ENCODE results near the gene FOXN1. TPM values are rescaled to one million over a fixed set of nuclear protein-coding genes. Genes with fewer than 3 reads are reported as not detected.

The FOXN1 gene
- total and polyA plus RNA-seq, 4 donors, result not detected

- Histone ChIP-seq H3K27me3 (ENCODE audit: control insufficient read depth in 4 of 4, insufficient read depth in 4 of 4, low read length in 3 of 4) (no peaks in the 10 kb centered on the region), H3K4me1 (ENCODE audit: control insufficient read depth in 4 of 4, insufficient read depth in 4 of 4, low read length in 3 of 4) (peaks cover 2 to 9% (median 7%) of the 10 kb centered on the region in 4 donors), H3K9ac (ENCODE audit: low read depth in 1 of 2, low read length in 2 of 2) (no peak overlapping the region), H3K9me3 (ENCODE audit: control insufficient read depth in 4 of 4, low read length in 3 of 4) (no peaks in the 10 kb centered on the region), H3K27ac (ENCODE audit: low read depth in 1 of 2, low read length in 2 of 2) (no peak overlapping the region), H3K36me3 (ENCODE audit: control insufficient read depth in 4 of 4, insufficient read depth in 3 of 4, low read depth in 1 of 4, low read length in 3 of 4) (no peaks in the 10 kb centered on the region), H3K4me3 (ENCODE audit: low read depth in 1 of 3, low read length in 3 of 3) (no peak overlapping the region)
- no peak for TF ChIP-seq YY1 (IDR thresholded peaks at IDR 0.05)
- no peak for TF ChIP-seq FOXA2 (IDR thresholded peaks at IDR 0.05)
- no peak for TF ChIP-seq GABPA (IDR thresholded peaks at IDR 0.05 in 1 of 2, conservative IDR thresholded peaks at IDR 0.05 in 1 of 2)
- TF ChIP-seq RAD21 (IDR thresholded peaks at IDR 0.05), result no peak
- no peak for TF ChIP-seq NR2F2 (IDR thresholded peaks at IDR 0.05)
- no peak for TF ChIP-seq SP1 (IDR thresholded peaks at IDR 0.05)
- TF ChIP-seq HNF4G (IDR thresholded peaks at IDR 0.05), result no peak
- no peak for TF ChIP-seq ATF3 (IDR thresholded peaks at IDR 0.05)
- TF ChIP-seq TAF1 (conservative IDR thresholded peaks at IDR 0.05), result no peak
- TF ChIP-seq JUND (IDR thresholded peaks at IDR 0.05), result no peak
- TF ChIP-seq MAX (IDR thresholded peaks at IDR 0.05), result no peak
- no peak for TF ChIP-seq FOXA1 (IDR thresholded peaks at IDR 0.05)
- no peak for TF ChIP-seq CTCF (IDR thresholded peaks at IDR 0.05; ENCODE audit: low read depth, low read length, missing input control)
- no peak for TF ChIP-seq ZBTB33 (IDR thresholded peaks at IDR 0.05)
- no peak for DNase-seq (ENCODE audit: low spot score)
- 89% methylated on average over 7 of the region's 7 CpGs for WGBS
These were observed 33.2 kb upstream of the FOXN1 start for GRCh38 chr17:28472871-28473497.

DNA sequence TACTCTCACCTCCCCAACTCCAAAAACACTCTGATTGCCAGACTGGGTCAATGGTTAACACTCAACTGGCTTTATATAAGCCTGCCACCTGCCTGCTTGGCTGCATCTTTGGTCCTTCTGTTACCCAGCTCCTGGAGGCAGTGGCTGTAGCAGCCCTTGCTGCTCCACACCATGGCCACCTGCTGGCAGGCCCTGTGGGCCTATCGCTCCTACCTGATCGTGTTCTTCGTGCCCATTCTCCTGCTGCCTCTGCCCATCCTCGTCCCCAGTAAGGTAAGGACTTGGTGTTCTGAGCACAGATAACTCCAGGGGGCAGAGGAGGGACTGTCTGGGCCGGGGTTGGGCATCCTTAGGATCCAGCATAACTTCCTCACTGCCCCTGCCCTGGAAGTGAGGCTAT is 32.6 kb upstream of the FOXN1 start, which contains the start of gene SLC13A2:
TSS of gene SLC13A2 (plus strand) at position 103 of the 400 bp plus-strand sequence. CDS start at position 172, 69 bp downstream.
- 66% methylated on average over 5 of the region's 5 CpGs for WGBS

More for the DNA sequence above, 32.6 kb upstream of the FOXN1 start, which contains the start of gene SLC13A2:
- TF ChIP-seq HNF4A (conservative IDR thresholded peaks at IDR 0.05), result peak in 1 of 2 donors; percentile 7
- TF ChIP-seq CTCF (IDR thresholded peaks at IDR 0.05; ENCODE audit: low read depth, low read length, missing input control), result peak; percentile 34
- no peak for TF ChIP-seq ATF3 (IDR thresholded peaks at IDR 0.05)
- TF ChIP-seq RAD21 (IDR thresholded peaks at IDR 0.05), result peak; percentile 63 to 65
- TF ChIP-seq TAF1 (conservative IDR thresholded peaks at IDR 0.05), result no peak
- DNase-seq (ENCODE audit: low spot score), result no peak
- Histone ChIP-seq H3K4me3 (ENCODE audit: low read depth in 1 of 3, low read length in 3 of 3) (no peak within 1 kb of the TSS), H3K9ac (ENCODE audit: low read depth in 1 of 2, low read length in 2 of 2) (no peak within 1 kb of the TSS), H3K4me1 (ENCODE audit: control insufficient read depth in 4 of 4, insufficient read depth in 4 of 4, low read length in 3 of 4) (peaks cover 2 to 9% (median 7%) of the 10 kb centered on the region in 4 donors), H3K36me3 (ENCODE audit: control insufficient read depth in 4 of 4, insufficient read depth in 3 of 4, low read depth in 1 of 4, low read length in 3 of 4) (no peaks in the 10 kb centered on the region), H3K9me3 (ENCODE audit: control insufficient read depth in 4 of 4, low read length in 3 of 4) (no peaks in the 10 kb centered on the region), H3K27me3 (ENCODE audit: control insufficient read depth in 4 of 4, insufficient read depth in 4 of 4, low read length in 3 of 4) (no peaks in the 10 kb centered on the region), H3K27ac (ENCODE audit: low read depth in 1 of 2, low read length in 2 of 2) (no peak within 1 kb of the TSS)
